Osteoblast (primary cell): ENCODE results near the gene TP53BP1. TPM values are rescaled to one million over a fixed set of nuclear protein-coding genes. Genes with fewer than 3 reads are reported as not detected.

Experiments
- DNase-seq: peaks from one replicate; pipeline ENCODE4 v3.0.0; 2011; ENCODE audit warnings: low spot score, mixed read lengths; ENCODE audit not compliant: insufficient read length; ENCODE audit errors: missing footprints
- H2AFZ ChIP-seq: 2 replicates; pipeline ENCODE4 v1.6.0; 2011; ENCODE audit warnings: mild to moderate bottlenecking, low read length
- H3K27ac ChIP-seq: 2 replicates; pipeline ENCODE4 v1.5.1; 2011; ENCODE audit warnings: mild to moderate bottlenecking, low read depth, low read length, moderate library complexity
- H3K27me3 ChIP-seq: 2 replicates; pipeline ENCODE4 v1.6.0; 2012; ENCODE audit warnings: mild to moderate bottlenecking, control low read depth, inconsistent platforms, low read length, moderate library complexity; ENCODE audit not compliant: insufficient read depth
- H3K36me3 ChIP-seq: 2 replicates; pipeline ENCODE4 v1.5.1; 2011; ENCODE audit warnings: mild to moderate bottlenecking, low read length, control low read depth, moderate library complexity; ENCODE audit not compliant: insufficient read depth
- H3K4me1 ChIP-seq: 2 replicates; pipeline ENCODE4 v1.5.1; 2011; ENCODE audit warnings: mild to moderate bottlenecking, low read length, control low read depth, moderate library complexity; ENCODE audit not compliant: insufficient read depth
- H3K4me2 ChIP-seq: 2 replicates; pipeline ENCODE4 v1.6.0; 2011; ENCODE audit warnings: mild to moderate bottlenecking, low read length; ENCODE audit not compliant: insufficient read depth
- H3K4me3 ChIP-seq: fragments of 200-600 bp; sonication (generic); 3 replicates; pipeline ENCODE4 v1.5.1; 2012; ENCODE audit warnings: mild to moderate bottlenecking, low read length, inconsistent platforms; ENCODE audit not compliant: insufficient read depth
- H3K79me2 ChIP-seq: 2 replicates; pipeline ENCODE4 v1.6.0; 2012; ENCODE audit warnings: mild to moderate bottlenecking, low read length, control low read depth, inconsistent platforms; ENCODE audit not compliant: insufficient read depth
- H3K9me3 ChIP-seq: 2 replicates; pipeline ENCODE4 v1.5.1; 2011; ENCODE audit warnings: low read depth, low read length, control low read depth
- H4K20me1 ChIP-seq: 2 replicates; pipeline ENCODE4 v1.6.0; 2012; ENCODE audit warnings: mild to moderate bottlenecking, low read length, control low read depth; ENCODE audit not compliant: insufficient read depth
- total RNA-seq: library from RNA; depleted of rRNA; stranded (reverse); fragments of >200 nt; gene quantifications from 2 replicates; pipeline ENCODE4 v1.2.3, GENCODE V29; 2012
- TF ChIP-seq, protein P1 (sequence below): IDR thresholded peaks from 2 replicates; pipeline ENCODE4 v1.5.1; 2011; ENCODE audit warnings: mild to moderate bottlenecking, low read depth, low read length, moderate library complexity; ENCODE audit errors: extremely low read depth

The TP53BP1 gene
- total RNA-seq, 1 donor: 88.7 TPM

DNA sequence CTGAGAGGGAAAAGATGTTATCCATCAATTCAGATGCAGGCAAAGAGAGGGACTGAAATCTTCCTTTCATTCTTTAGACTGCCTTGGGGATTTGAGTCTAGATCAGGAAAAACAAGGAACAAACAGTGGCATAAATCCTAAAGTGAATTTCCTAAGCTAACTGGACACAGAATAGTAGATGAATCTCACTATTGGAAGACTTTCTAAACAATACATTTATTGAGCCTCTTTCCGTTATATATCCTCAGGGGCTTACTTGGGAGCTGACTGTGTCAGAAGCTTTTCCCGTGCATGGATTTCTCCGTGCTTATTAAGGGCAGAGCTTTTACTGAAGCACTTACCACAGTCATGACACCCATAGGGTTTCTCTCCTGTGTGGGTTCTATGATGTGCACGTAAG lies 132.1 kb downstream of the TP53BP1 start:
- no peaks in the 10 kb centered on the region for H3K79me2 ChIP-seq
- H2AFZ ChIP-seq: no peak overlapping the region
- no peak overlapping the region for H3K4me3 ChIP-seq
- TF ChIP-seq, protein P1, sequence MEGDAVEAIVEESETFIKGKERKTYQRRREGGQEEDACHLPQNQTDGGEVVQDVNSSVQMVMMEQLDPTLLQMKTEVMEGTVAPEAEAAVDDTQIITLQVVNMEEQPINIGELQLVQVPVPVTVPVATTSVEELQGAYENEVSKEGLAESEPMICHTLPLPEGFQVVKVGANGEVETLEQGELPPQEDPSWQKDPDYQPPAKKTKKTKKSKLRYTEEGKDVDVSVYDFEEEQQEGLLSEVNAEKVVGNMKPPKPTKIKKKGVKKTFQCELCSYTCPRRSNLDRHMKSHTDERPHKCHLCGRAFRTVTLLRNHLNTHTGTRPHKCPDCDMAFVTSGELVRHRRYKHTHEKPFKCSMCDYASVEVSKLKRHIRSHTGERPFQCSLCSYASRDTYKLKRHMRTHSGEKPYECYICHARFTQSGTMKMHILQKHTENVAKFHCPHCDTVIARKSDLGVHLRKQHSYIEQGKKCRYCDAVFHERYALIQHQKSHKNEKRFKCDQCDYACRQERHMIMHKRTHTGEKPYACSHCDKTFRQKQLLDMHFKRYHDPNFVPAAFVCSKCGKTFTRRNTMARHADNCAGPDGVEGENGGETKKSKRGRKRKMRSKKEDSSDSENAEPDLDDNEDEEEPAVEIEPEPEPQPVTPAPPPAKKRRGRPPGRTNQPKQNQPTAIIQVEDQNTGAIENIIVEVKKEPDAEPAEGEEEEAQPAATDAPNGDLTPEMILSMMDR: no peak
- H3K9me3 ChIP-seq: peaks cover 40% of the 10 kb centered on the region
- peaks cover 67% of the 10 kb centered on the region for H3K36me3 ChIP-seq
- DNase-seq: no peak
- no peak overlapping the region for H3K4me2 ChIP-seq
- no peaks in the 10 kb centered on the region for H3K27me3 ChIP-seq
- no peaks in the 10 kb centered on the region for H4K20me1 ChIP-seq
- H3K27ac ChIP-seq: no peak overlapping the region
- H3K4me1 ChIP-seq: no peaks in the 10 kb centered on the region

Other genes with a start within 250 kb of the TP53BP1 start
- not detected in 2 replicates for gene TGM5, start 226.2 kb downstream of the TP53BP1 start, total RNA-seq
- gene TGM7, start 190.9 kb downstream of the TP53BP1 start, total RNA-seq: not detected in 2 replicates
- gene LCMT2, start 162.6 kb downstream of the TP53BP1 start, total RNA-seq: 6.9 and 7.7 TPM in 2 replicates
- gene ZSCAN29, start 122.1 kb downstream of the TP53BP1 start, total RNA-seq: 29.5 and 33.7 TPM in 2 replicates
- 8.8 and 10.5 TPM in 2 replicates for gene TUBGCP4, start 122.1 kb downstream of the TP53BP1 start, total RNA-seq
- 117 and 121 TPM in 2 replicates for gene MAP1A, start 24.5 kb upstream of the TP53BP1 start, total RNA-seq
- gene PPIP5K1, start 97.1 kb upstream of the TP53BP1 start, total RNA-seq: 20.3 and 45.1 TPM in 2 replicates
- gene CKMT1B, start 100.9 kb upstream of the TP53BP1 start, total RNA-seq: not detected in 2 replicates
- gene STRC, start 125.6 kb upstream of the TP53BP1 start, total RNA-seq: under 0.01 TPM in 2 replicates
- gene CATSPER2, start 155.7 kb upstream of the TP53BP1 start, total RNA-seq: 1.1 and 3.8 TPM in 2 replicates
- gene CKMT1A, start 200.7 kb upstream of the TP53BP1 start, total RNA-seq: not detected in 2 replicates